Peyer's patch (tissue), 4 donors: ENCODE data around the gene MBLAC1. TPM values are rescaled to one million over a fixed set of nuclear protein-coding genes. Genes with fewer than 3 reads are reported as not detected.

ENCODE experiments used
- DNase-seq, 3 donors: peaks; one replicate each; pipeline ENCODE4 v3.0.0-alpha.2; 2017 to 2019
- H3K27ac ChIP-seq, 4 donors: fragments of 200-600 bp; sonication (generic); one replicate each; pipeline ENCODE4 v1.5.1; 2016 to 2019
- H3K27me3 ChIP-seq, 2 donors: fragments of 200-600 bp; sonication (generic); one replicate each; pipeline ENCODE4 v1.5.1; 2019
- H3K36me3 ChIP-seq, 3 donors: fragments of 200-600 bp; sonication (generic); one replicate each; pipeline ENCODE4 v1.5.1; 2016 to 2019
- H3K4me1 ChIP-seq, 4 donors: fragments of 200-600 bp; sonication (generic); one replicate each; pipeline ENCODE4 v1.5.1; 2016 to 2019
- H3K4me3 ChIP-seq, 4 donors: fragments of 200-600 bp; sonication (generic); 1 replicate in 3 of 4; 2 replicates in 1 of 4; pipeline ENCODE4 v1.5.1; 2016 to 2019; ENCODE audit warnings: mild to moderate bottlenecking in 1 of 4
- H3K9me3 ChIP-seq, 4 donors: fragments of 200-600 bp; sonication (generic); one replicate each; pipeline ENCODE4 v1.5.1; 2016 to 2019; ENCODE audit warnings: mild to moderate bottlenecking in 1 of 4
- POLR2A ChIP-seq, 2 donors: fragments of 450-650 bp; IDR thresholded peaks; one replicate each; pipeline ENCODE4 v1.5.1; 2017; ENCODE audit warnings: antibody characterized with exemption in 2 of 2, mild to moderate bottlenecking in 2 of 2, moderate library complexity in 2 of 2
- total RNA-seq, 4 donors: library from RNA; depleted of rRNA; stranded (reverse); fragments of >200 nt; gene quantifications; one replicate each; pipeline ENCODE4 v1.1.0, GENCODE V29; 2016
- TF ChIP-seq, protein P1 (sequence below), 6 experiments: fragments of 450-650 bp in 4 of 6; fragments of 200-600 bp in 2 of 6; sonication (generic) in 1 of 6; IDR thresholded peaks; one replicate each; pipeline ENCODE4 v1.5.1; 2017 to 2019; ENCODE audit warnings: antibody characterized with exemption in 6 of 6, mild to moderate bottlenecking in 3 of 6, moderate library complexity in 1 of 6

MBLAC1 gene
- total RNA-seq, 4 donors from 2014 or later, result 3.2 to 10.5 (median 3.9) TPM

DNA sequence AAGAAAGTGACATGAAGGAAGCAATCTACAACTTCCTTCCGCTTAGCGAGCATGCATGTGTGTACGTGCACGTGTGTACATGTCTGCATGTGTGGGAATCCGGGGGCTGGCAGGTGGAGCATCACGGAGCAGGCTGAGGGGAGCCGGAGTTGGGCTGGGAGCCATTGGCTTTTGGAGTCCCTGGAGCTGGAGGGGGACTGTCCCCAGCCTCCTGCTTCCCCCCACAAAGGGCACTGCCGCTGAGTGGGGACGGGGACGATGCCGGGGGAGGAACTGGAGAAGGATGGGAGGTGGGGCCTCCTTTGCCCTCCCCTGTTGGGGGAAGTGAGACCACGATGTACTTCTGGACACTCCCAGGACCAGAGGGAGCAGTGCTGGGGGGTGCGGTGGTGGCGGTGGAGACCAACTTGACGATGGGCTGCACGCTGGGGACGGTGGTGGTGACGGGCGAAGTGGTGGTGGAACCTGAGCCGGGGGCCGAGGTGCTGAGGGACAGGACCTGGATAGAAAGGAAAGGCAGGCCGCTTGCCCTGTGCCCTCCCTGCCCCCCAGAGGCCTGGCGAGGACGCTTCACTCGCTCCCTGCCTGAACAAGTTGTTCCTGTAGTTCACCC is 19.5 kb upstream of the MBLAC1 start:
- no peak for TF ChIP-seq POLR2A (IDR thresholded peaks at IDR 0.05)
- TF ChIP-seq, protein P1, sequence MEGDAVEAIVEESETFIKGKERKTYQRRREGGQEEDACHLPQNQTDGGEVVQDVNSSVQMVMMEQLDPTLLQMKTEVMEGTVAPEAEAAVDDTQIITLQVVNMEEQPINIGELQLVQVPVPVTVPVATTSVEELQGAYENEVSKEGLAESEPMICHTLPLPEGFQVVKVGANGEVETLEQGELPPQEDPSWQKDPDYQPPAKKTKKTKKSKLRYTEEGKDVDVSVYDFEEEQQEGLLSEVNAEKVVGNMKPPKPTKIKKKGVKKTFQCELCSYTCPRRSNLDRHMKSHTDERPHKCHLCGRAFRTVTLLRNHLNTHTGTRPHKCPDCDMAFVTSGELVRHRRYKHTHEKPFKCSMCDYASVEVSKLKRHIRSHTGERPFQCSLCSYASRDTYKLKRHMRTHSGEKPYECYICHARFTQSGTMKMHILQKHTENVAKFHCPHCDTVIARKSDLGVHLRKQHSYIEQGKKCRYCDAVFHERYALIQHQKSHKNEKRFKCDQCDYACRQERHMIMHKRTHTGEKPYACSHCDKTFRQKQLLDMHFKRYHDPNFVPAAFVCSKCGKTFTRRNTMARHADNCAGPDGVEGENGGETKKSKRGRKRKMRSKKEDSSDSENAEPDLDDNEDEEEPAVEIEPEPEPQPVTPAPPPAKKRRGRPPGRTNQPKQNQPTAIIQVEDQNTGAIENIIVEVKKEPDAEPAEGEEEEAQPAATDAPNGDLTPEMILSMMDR (IDR thresholded peaks at IDR 0.05), result no peak
- H3K36me3 ChIP-seq, result peaks cover 0 to 87% (median 0%) of the 10 kb centered on the region in 3 donors
- no peak overlapping the region for H3K27ac ChIP-seq
- H3K9me3 ChIP-seq, result no peaks in the 10 kb centered on the region
- peaks cover 0 to 6% (median 1%) of the 10 kb centered on the region in 4 donors for H3K4me1 ChIP-seq
- H3K27me3 ChIP-seq, result no peaks in the 10 kb centered on the region
- DNase-seq, result no peak
- H3K4me3 ChIP-seq, result no peak overlapping the region

DNA sequence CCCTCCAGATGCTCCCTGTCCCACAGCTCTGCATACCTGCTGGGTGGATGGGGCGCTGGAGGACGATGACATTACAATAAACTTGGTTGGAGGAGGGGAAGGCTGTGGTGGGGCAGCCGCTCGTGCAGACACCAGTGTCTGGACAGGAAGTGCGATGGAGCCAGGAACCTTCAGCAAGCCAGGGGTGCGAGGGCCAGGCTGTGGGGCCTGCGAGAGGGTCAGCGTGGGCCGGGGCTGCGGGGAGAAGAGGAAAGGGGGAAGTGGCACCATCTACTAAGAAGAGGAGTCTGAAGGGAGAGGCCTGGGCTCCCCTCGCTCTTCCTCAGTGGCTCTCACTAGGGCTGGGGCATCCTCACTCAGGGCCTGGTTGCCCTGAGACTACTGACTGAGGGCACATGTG is 18.9 kb upstream of the MBLAC1 start:
- Histone ChIP-seq H3K9me3 (no peaks in the 10 kb centered on the region), H3K4me3 (no peak overlapping the region), H3K27ac (no peak overlapping the region), H3K27me3 (no peaks in the 10 kb centered on the region), H3K36me3 (peaks cover 0 to 93% (median 0%) of the 10 kb centered on the region in 3 donors), H3K4me1 (no peaks in the 10 kb centered on the region)
- no peak for DNase-seq
- TF ChIP-seq, protein P1 (IDR thresholded peaks at IDR 0.05), result no peak
- no peak for TF ChIP-seq POLR2A (IDR thresholded peaks at IDR 0.05)

DNA sequence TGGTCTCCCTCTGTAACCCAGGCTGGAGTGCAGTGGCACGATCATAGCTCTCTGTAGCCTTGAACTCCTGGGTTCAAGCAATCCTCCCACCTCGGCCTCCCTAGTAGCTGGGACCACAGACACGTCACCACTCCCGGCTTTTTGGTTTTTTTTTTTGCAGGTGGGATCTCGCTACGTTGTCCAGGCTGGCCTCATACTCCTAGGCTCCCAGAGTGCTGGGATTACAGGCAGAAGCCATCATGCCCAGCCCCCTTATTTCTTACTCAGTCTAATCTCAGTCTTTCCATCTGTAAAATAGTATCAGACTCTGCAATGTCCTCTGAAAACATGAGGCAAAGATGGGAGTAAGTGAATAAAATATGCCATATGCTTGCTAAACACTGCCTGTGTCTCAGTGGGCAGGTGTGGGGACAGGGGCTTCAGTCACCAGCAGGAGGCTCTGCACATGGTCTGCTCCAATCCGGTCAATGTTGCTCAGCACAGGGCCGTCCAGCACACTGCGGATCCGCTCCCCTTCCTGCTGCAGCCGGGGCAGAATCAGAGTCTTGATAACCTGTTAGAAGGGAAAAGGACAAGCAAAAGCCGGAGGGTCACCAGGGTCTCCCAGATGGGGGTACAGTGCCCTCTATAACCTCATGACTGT is 17.1 kb upstream of the MBLAC1 start:
- H3K36me3 ChIP-seq, result peaks cover 0 to 94% (median 0%) of the 10 kb centered on the region in 3 donors
- H3K4me1 ChIP-seq, result no peaks in the 10 kb centered on the region
- no peaks in the 10 kb centered on the region for H3K27me3 ChIP-seq
- no peak overlapping the region for H3K4me3 ChIP-seq
- TF ChIP-seq POLR2A (IDR thresholded peaks at IDR 0.05), result no peak
- TF ChIP-seq, protein P1 (IDR thresholded peaks at IDR 0.05), result no peak
- H3K9me3 ChIP-seq, result no peaks in the 10 kb centered on the region
- no peak for DNase-seq
- H3K27ac ChIP-seq, result no peak overlapping the region

DNA sequence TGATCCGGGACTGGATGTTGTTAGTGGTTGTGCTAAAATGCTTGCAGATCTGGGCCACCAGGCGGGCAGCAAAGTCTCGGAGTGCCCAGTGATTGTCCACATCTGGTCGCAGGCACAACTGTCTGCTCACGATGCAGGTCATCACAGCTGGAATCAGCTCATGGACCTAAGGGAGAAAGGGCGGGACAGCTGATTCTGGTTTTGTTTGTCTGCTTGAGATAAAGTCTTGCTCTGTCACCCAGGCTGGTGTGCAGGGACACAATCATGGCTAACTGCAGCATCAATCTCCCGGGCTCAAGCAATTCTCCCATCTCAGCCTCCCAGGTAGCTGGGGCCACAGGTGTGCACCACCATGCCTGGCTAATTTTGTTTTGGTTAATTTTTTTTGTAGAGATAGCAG is 15.6 kb upstream of the MBLAC1 start:
- Histone ChIP-seq H3K27ac (no peak overlapping the region), H3K4me3 (no peak overlapping the region), H3K27me3 (no peaks in the 10 kb centered on the region), H3K36me3 (peaks cover 0 to 81% (median 0%) of the 10 kb centered on the region in 3 donors), H3K9me3 (no peaks in the 10 kb centered on the region), H3K4me1 (no peaks in the 10 kb centered on the region)
- TF ChIP-seq, protein P1 (IDR thresholded peaks at IDR 0.05), result no peak
- no peak for TF ChIP-seq POLR2A (IDR thresholded peaks at IDR 0.05)
- no peak for DNase-seq

DNA sequence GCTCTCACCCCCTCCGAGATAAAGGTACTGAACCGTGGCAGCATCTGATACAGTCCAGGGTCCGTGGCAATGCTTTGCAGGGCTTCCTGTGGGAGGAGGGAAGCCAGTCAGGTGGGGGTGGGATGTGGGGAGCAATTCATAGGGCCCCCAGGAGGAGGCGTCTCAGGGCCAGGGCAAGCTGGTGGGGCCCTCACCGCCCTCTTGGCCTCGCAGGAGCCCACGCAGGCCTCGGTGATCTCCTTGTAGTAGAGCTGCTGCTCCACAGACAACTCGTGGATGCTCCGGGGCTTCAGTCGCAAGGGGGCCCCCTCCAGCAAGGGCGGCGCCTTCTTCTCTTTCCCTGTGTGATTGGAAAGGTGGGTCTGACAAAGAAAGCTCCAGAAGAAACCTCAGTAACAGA is 14.9 kb upstream of the MBLAC1 start:
- Histone ChIP-seq H3K9me3 (no peaks in the 10 kb centered on the region), H3K4me3 (no peak overlapping the region), H3K4me1 (no peaks in the 10 kb centered on the region), H3K27me3 (no peaks in the 10 kb centered on the region), H3K27ac (no peak overlapping the region), H3K36me3 (peaks cover 0 to 73% (median 0%) of the 10 kb centered on the region in 3 donors)
- TF ChIP-seq, protein P1 (IDR thresholded peaks at IDR 0.05), result no peak
- TF ChIP-seq POLR2A (IDR thresholded peaks at IDR 0.05), result no peak
- DNase-seq, result no peak
